Mesenchymal stem cell (in vitro differentiated cells and primary cell): ENCODE measurements around the gene RBM17.

ENCODE experiments used
- DNase-seq: peaks from one replicate; pipeline ENCODE4 v3.0.0-alpha.2; 2013
- H2AFZ ChIP-seq: one replicate; pipeline ENCODE4 v1.6.1; 2013; ENCODE audit warnings: low read depth, mild to moderate bottlenecking, control low read depth, inconsistent platforms, low read length, moderate library complexity
- H2AK5ac ChIP-seq: 2 replicates; pipeline ENCODE4 v1.6.1; 2013; ENCODE audit warnings: low read length, moderate library complexity, mild to moderate bottlenecking, inconsistent platforms; ENCODE audit not compliant: severe bottlenecking
- H2BK120ac ChIP-seq: one replicate; pipeline ENCODE4 v1.6.1; 2013; ENCODE audit warnings: low read depth, mild to moderate bottlenecking, inconsistent platforms, low read length, moderate library complexity
- H2BK12ac ChIP-seq, 2 experiments: one replicate each; pipeline ENCODE4 v1.6.1; 2013; ENCODE audit warnings: inconsistent platforms in 2 of 2, low read length in 2 of 2, mild to moderate bottlenecking in 2 of 2, moderate library complexity in 2 of 2, control low read depth in 1 of 2
- H2BK15ac ChIP-seq: one replicate; pipeline ENCODE4 v1.6.1; 2013; ENCODE audit warnings: mild to moderate bottlenecking, low read depth, inconsistent platforms; ENCODE audit not compliant: poor library complexity, severe bottlenecking
- H2BK5ac ChIP-seq: 2 replicates; pipeline ENCODE4 v1.6.1; 2013; ENCODE audit warnings: low read depth, mild to moderate bottlenecking, low read length, control low read depth, inconsistent platforms; ENCODE audit not compliant: poor library complexity, severe bottlenecking
- H3K14ac ChIP-seq, 2 experiments: one replicate each; pipeline ENCODE4 v1.6.1; 2013; ENCODE audit warnings: inconsistent platforms in 2 of 2, low read length in 2 of 2, control low read depth in 1 of 2, mild to moderate bottlenecking in 1 of 2, moderate library complexity in 1 of 2
- H3K18ac ChIP-seq, 2 experiments: one replicate each; pipeline ENCODE4 v1.6.1; 2013; ENCODE audit warnings: inconsistent platforms in 2 of 2, low read length in 2 of 2, control low read depth in 1 of 2, low read depth in 1 of 2, mild to moderate bottlenecking in 1 of 2
- H3K23ac ChIP-seq, 2 experiments: one replicate each; pipeline ENCODE4 v1.6.1; 2013; ENCODE audit warnings: inconsistent platforms in 2 of 2, low read length in 2 of 2, mild to moderate bottlenecking in 2 of 2, moderate library complexity in 2 of 2, control low read depth in 1 of 2
- H3K27ac ChIP-seq: 2 replicates; pipeline ENCODE4 v1.5.1; 2013; ENCODE audit warnings: mild to moderate bottlenecking, moderate library complexity, low read length, control low read depth, inconsistent platforms; ENCODE audit not compliant: poor library complexity, severe bottlenecking
- H3K27me3 ChIP-seq, 2 experiments: 2 replicates each; pipeline versions ENCODE4 v1.6.1 to v1.7.0; 2013; ENCODE audit warnings: low read length in 2 of 2, mild to moderate bottlenecking in 2 of 2, moderate library complexity in 2 of 2, control low read depth in 1 of 2, inconsistent platforms in 1 of 2; ENCODE audit not compliant: control insufficient read depth in 1 of 2, insufficient read depth in 1 of 2
- H3K36me3 ChIP-seq, 2 experiments: 2 replicates each; pipeline versions ENCODE4 v1.6.1 to v1.7.0; 2013; ENCODE audit warnings: low read length in 2 of 2, control low read depth in 1 of 2, inconsistent platforms in 1 of 2, low read depth in 1 of 2, mild to moderate bottlenecking in 1 of 2; ENCODE audit not compliant: insufficient read depth in 2 of 2, control insufficient read depth in 1 of 2
- H3K4ac ChIP-seq, 2 experiments: one replicate each; pipeline ENCODE4 v1.6.1; 2013; ENCODE audit warnings: inconsistent platforms in 2 of 2, low read length in 2 of 2, mild to moderate bottlenecking in 2 of 2, moderate library complexity in 2 of 2, control low read depth in 1 of 2, low read depth in 1 of 2
- H3K4me1 ChIP-seq: 2 replicates; pipeline ENCODE4 v1.6.1; 2013; ENCODE audit warnings: low read depth, low read length, control low read depth; ENCODE audit not compliant: control insufficient read depth, insufficient read depth
- H3K4me2 ChIP-seq: 2 replicates; pipeline ENCODE4 v1.6.1; 2013; ENCODE audit warnings: low read length, mild to moderate bottlenecking, inconsistent platforms; ENCODE audit not compliant: poor library complexity, severe bottlenecking
- H3K4me3 ChIP-seq, 2 experiments: 2 replicates each; pipeline versions ENCODE4 v1.5.1 to v1.7.0; 2013; ENCODE audit warnings: low read length in 2 of 2, mild to moderate bottlenecking in 2 of 2, control low read depth in 1 of 2, low read depth in 1 of 2; ENCODE audit not compliant: insufficient read depth in 1 of 2
- H3K79me1 ChIP-seq: replicated peaks from 2 replicates; pipeline ENCODE4 v1.6.1; 2013; ENCODE audit warnings: mild to moderate bottlenecking, control low read depth, low read length, inconsistent platforms; ENCODE audit not compliant: poor library complexity, severe bottlenecking
- H3K9ac ChIP-seq: 2 replicates; pipeline ENCODE4 v1.7.0; 2013; ENCODE audit warnings: mild to moderate bottlenecking, low read length, moderate library complexity
- H3K9me3 ChIP-seq: 2 replicates; pipeline ENCODE4 v1.7.0; 2013; ENCODE audit warnings: mild to moderate bottlenecking, low read length; ENCODE audit not compliant: control insufficient read depth
- H4K8ac ChIP-seq: one replicate; pipeline ENCODE4 v1.6.1; 2013; ENCODE audit warnings: inconsistent platforms, mild to moderate bottlenecking, low read length, moderate library complexity
- H4K91ac ChIP-seq: one replicate; pipeline ENCODE4 v1.6.1; 2013; ENCODE audit warnings: mild to moderate bottlenecking, low read length, inconsistent platforms
- WGBS: methylation state at CpG from one replicate; pipeline ENCODE4 v1.1.7; 2013; ENCODE audit warnings: mixed read lengths; 5-methylcytosine and 5-hydroxymethylcytosine counted together

Gene RBM17

GRCh38 chr10:6067457-6067856, 21.4 kb upstream of the RBM17 start:
- no peak overlapping the region for H4K8ac ChIP-seq
- H3K27ac ChIP-seq: no peak overlapping the region
- H3K36me3 ChIP-seq: no peaks in the 10 kb centered on the region
- no peak overlapping the region for H3K23ac ChIP-seq
- no peak overlapping the region for H2BK120ac ChIP-seq
- no peak overlapping the region for H3K4me2 ChIP-seq
- H2AK5ac ChIP-seq: no peak overlapping the region
- H2BK15ac ChIP-seq: no peak overlapping the region
- H2AFZ ChIP-seq: no peak overlapping the region
- peaks cover 13 to 28% of the 10 kb centered on the region in 2 experiments for H3K27me3 ChIP-seq
- no peaks in the 10 kb centered on the region for H3K4me1 ChIP-seq
- H2BK12ac ChIP-seq: no peak overlapping the region
- no peak for DNase-seq
- H3K4me3 ChIP-seq: no peak overlapping the region
- H3K18ac ChIP-seq: no peak overlapping the region
- no peak overlapping the region for H3K4ac ChIP-seq
- no peak overlapping the region for H2BK5ac ChIP-seq
- H3K79me1 ChIP-seq: no peaks in the 10 kb centered on the region
- no peak overlapping the region for H4K91ac ChIP-seq
- H3K9ac ChIP-seq: no peak overlapping the region
- no peak overlapping the region for H3K14ac ChIP-seq
- H3K9me3 ChIP-seq: no peaks in the 10 kb centered on the region
- WGBS: 83% methylated on average over 4 of the region's 4 CpGs

- no peak overlapping the region for H3K14ac ChIP-seq
- H3K18ac ChIP-seq: no peak overlapping the region
- no peak overlapping the region for H2BK12ac ChIP-seq
- H4K91ac ChIP-seq: no peak overlapping the region
- no peak for DNase-seq
- H3K4me3 ChIP-seq: no peak overlapping the region
- no peak overlapping the region for H2BK5ac ChIP-seq
- no peak overlapping the region for H3K4me2 ChIP-seq
- no peak overlapping the region for H4K8ac ChIP-seq
- no peak overlapping the region for H3K23ac ChIP-seq
- no peak overlapping the region for H2BK15ac ChIP-seq
- no peak overlapping the region for H2AFZ ChIP-seq
- no peaks in the 10 kb centered on the region for H3K9me3 ChIP-seq
- H3K27me3 ChIP-seq: peaks cover 13 to 30% of the 10 kb centered on the region in 2 experiments
- no peak overlapping the region for H3K4ac ChIP-seq
- H2AK5ac ChIP-seq: no peak overlapping the region
- H3K36me3 ChIP-seq: no peaks in the 10 kb centered on the region
- 84% methylated on average over 5 of the region's 6 CpGs for WGBS
- H3K79me1 ChIP-seq: no peaks in the 10 kb centered on the region
- no peak overlapping the region for H2BK120ac ChIP-seq
- H3K9ac ChIP-seq: no peak overlapping the region
- no peaks in the 10 kb centered on the region for H3K4me1 ChIP-seq
- no peak overlapping the region for H3K27ac ChIP-seq
Observed at GRCh38 chr10:6068006-6068405, 20.8 kb upstream of the RBM17 start.

GRCh38 chr10:6068422-6068821, 20.4 kb upstream of the RBM17 start:
- Histone ChIP-seq H3K23ac (no peak overlapping the region), H3K4ac (no peak overlapping the region), H3K4me1 (no peaks in the 10 kb centered on the region), H3K36me3 (no peaks in the 10 kb centered on the region), H3K14ac (no peak overlapping the region), H4K91ac (no peak overlapping the region), H2BK5ac (no peak overlapping the region), H3K79me1 (no peaks in the 10 kb centered on the region), H2BK120ac (no peak overlapping the region), H3K4me3 (no peak overlapping the region), H3K18ac (no peak overlapping the region), H3K4me2 (no peak overlapping the region), H4K8ac (no peak overlapping the region), H3K27me3 (peaks cover 13 to 30% of the 10 kb centered on the region in 2 experiments), H2BK12ac (no peak overlapping the region), H3K9me3 (no peaks in the 10 kb centered on the region), H3K27ac (no peak overlapping the region), H2AK5ac (no peak overlapping the region), H3K9ac (no peak overlapping the region), H2BK15ac (no peak overlapping the region), H2AFZ (no peak overlapping the region)
- DNase-seq: no peak
- 100% methylated on average over 4 of the region's 8 CpGs for WGBS

GRCh38 chr10:6069081-6069931, 19.5 kb upstream of the RBM17 start:
- no peak overlapping the region for H3K4me3 ChIP-seq
- no peak overlapping the region for H3K9ac ChIP-seq
- H2AK5ac ChIP-seq: no peak overlapping the region
- no peak overlapping the region for H3K14ac ChIP-seq
- H3K4me2 ChIP-seq: no peak overlapping the region
- H2BK15ac ChIP-seq: no peak overlapping the region
- no peaks in the 10 kb centered on the region for H3K9me3 ChIP-seq
- H3K27me3 ChIP-seq: peaks cover 13 to 30% of the 10 kb centered on the region in 2 experiments
- no peak overlapping the region for H4K91ac ChIP-seq
- H3K23ac ChIP-seq: no peak overlapping the region
- no peak overlapping the region for H2BK5ac ChIP-seq
- H2AFZ ChIP-seq: no peak overlapping the region
- no peaks in the 10 kb centered on the region for H3K36me3 ChIP-seq
- no peak overlapping the region for H3K27ac ChIP-seq
- no peaks in the 10 kb centered on the region for H3K79me1 ChIP-seq
- no peak overlapping the region for H3K4ac ChIP-seq
- H2BK12ac ChIP-seq: no peak overlapping the region
- H3K18ac ChIP-seq: no peak overlapping the region
- 80% methylated on average over 11 of the region's 11 CpGs for WGBS
- H3K4me1 ChIP-seq: no peaks in the 10 kb centered on the region
- H2BK120ac ChIP-seq: no peak overlapping the region
- no peak for DNase-seq
- H4K8ac ChIP-seq: no peak overlapping the region
